Cardiac fibroblast (primary cell): ENCODE data around the gene CDH22.

Experiments
- DNase-seq, 2 donors: peaks; one replicate each; pipeline versions ENCODE4 v3.0.0 to v3.0.0-alpha.2; 2010; ENCODE audit warnings: low read depth in 2 of 2
- H3K4me3 ChIP-seq, 2 donors: replicated peaks in 1 of 2; 1 replicate in 1 of 2; 2 replicates in 1 of 2; pipeline ENCODE4 v1.5.1; 2011; ENCODE audit warnings: low read depth in 2 of 2, low read length in 2 of 2, mild to moderate bottlenecking in 2 of 2, moderate library complexity in 1 of 2
- TF ChIP-seq, protein P1 (sequence below): IDR thresholded peaks from one replicate; pipeline ENCODE4 v1.5.1; 2011; ENCODE audit warnings: low read depth, mild to moderate bottlenecking, low read length, inconsistent platforms

Gene CDH22

DNA sequence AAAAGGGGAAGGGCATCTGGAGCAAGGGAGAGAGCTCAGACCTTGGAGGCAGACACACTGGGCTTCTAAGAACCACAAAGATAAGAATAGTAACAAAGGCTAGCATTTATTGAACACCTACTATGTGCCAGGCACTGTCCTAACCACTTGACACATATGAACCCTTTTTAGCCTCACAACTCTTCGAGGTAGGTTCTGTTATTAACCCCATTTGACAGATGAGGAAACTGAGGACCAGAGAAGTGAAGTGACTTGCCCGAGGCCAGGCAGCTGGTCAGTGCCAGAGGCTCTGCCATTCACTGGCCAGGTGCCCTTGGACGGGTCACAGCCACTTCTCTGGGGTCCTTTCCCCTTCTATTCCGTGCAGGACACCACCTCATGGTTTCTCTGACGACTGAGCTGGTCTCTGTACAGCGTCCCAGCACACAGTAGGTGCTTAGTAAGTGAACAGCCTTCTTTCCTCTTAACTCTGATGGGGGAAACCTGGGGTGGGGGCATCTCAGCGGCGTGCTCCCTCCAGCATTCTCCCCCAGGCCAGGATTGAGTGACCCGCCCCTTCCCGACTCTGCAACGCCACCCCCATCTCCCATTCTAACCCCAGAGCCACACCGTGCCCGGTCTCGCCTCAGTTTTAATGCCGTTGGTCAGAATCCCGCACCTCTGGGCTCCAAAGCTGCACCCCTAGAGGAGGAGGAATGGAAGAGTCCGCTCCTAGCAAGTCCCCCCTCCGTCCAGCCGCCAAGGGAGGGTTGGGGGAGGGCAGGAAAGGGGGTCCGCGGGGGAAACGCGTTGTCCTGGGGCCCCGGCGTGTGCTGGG is 134.4 kb downstream of the CDH22 start:
- no peak overlapping the region for H3K4me3 ChIP-seq
- TF ChIP-seq, protein P1, sequence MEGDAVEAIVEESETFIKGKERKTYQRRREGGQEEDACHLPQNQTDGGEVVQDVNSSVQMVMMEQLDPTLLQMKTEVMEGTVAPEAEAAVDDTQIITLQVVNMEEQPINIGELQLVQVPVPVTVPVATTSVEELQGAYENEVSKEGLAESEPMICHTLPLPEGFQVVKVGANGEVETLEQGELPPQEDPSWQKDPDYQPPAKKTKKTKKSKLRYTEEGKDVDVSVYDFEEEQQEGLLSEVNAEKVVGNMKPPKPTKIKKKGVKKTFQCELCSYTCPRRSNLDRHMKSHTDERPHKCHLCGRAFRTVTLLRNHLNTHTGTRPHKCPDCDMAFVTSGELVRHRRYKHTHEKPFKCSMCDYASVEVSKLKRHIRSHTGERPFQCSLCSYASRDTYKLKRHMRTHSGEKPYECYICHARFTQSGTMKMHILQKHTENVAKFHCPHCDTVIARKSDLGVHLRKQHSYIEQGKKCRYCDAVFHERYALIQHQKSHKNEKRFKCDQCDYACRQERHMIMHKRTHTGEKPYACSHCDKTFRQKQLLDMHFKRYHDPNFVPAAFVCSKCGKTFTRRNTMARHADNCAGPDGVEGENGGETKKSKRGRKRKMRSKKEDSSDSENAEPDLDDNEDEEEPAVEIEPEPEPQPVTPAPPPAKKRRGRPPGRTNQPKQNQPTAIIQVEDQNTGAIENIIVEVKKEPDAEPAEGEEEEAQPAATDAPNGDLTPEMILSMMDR = no peak
- no peak for DNase-seq

GRCh38 chr20:46172961-46173536 is 135.2 kb downstream of the CDH22 start:
- no peak overlapping the region for H3K4me3 ChIP-seq
- no peak for DNase-seq
- TF ChIP-seq, protein P1 = no peak

- DNase-seq = no peak
- TF ChIP-seq, protein P1 = no peak
Measured at GRCh38 chr20:46172455-46172854, 135.8 kb downstream of the CDH22 start.

GRCh38 chr20:46171909-46172308 is 136.4 kb downstream of the CDH22 start:
- no peak overlapping the region for H3K4me3 ChIP-seq
- TF ChIP-seq, protein P1 = no peak
- no peak for DNase-seq

More at GRCh38 chr20:46172455-46172854, 135.8 kb downstream of the CDH22 start:
- no peak overlapping the region for H3K4me3 ChIP-seq

GRCh38 chr20:46171476-46171875 is 136.8 kb downstream of the CDH22 start:
- DNase-seq = no peak

GRCh38 chr20:46169245-46170171 is 138.8 kb downstream of the CDH22 start:
- TF ChIP-seq, protein P1 = no peak
- DNase-seq = no peak
- H3K4me3 ChIP-seq = no peak overlapping the region

More at GRCh38 chr20:46171476-46171875, 136.8 kb downstream of the CDH22 start:
- H3K4me3 ChIP-seq = no peak overlapping the region
- TF ChIP-seq, protein P1 = no peak
